Medulla oblongata (tissue), 1 donor: ENCODE results near the gene RTN1.
"Not testable (repeated sequence)": the region's sequence is repeated elsewhere in the genome, so short reads cannot be mapped to it uniquely, and the experiment has no call there.

Experiments used
- DNase-seq: peaks from one replicate; pipeline ENCODE4 v3.0.0-alpha.2; 2015; ENCODE audit errors: extremely low spot score

Gene RTN1

GRCh38 chr14:59705245-59705644, 165.3 kb downstream of the RTN1 start:
- no peak for DNase-seq

GRCh38 chr14:59704054-59704645, 166.4 kb downstream of the RTN1 start:
- DNase-seq: no peak

- peak; percentile 48 for DNase-seq
Measured at GRCh38 chr14:59699442-59699841, 171.1 kb downstream of the RTN1 start.

GRCh38 chr14:59698793-59699192, 171.8 kb downstream of the RTN1 start:
- no peak for DNase-seq

- DNase-seq: no peak
Measured at GRCh38 chr14:59695198-59695597, 175.4 kb downstream of the RTN1 start.

GRCh38 chr14:59691266-59691665, 179.3 kb downstream of the RTN1 start:
- DNase-seq: no peak

DNA sequence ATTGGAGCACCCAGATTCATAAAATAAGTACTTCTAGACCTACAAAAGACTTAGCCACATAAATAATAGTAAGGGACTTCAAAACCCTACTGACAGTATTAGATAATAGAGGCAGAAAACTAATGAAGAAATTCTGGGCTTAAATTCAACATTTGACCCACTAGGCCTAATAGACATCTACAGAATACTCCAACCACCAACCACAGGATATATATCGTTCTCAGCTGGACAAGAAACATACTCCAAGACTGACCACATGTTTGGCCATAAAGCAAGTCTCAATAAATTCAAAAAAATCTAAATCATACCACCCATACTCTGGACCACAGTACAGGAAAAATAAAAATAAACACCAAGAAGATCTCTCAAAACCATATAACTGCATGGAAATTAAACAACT, 180.2 kb downstream of the RTN1 start:
- no peak for DNase-seq

DNA sequence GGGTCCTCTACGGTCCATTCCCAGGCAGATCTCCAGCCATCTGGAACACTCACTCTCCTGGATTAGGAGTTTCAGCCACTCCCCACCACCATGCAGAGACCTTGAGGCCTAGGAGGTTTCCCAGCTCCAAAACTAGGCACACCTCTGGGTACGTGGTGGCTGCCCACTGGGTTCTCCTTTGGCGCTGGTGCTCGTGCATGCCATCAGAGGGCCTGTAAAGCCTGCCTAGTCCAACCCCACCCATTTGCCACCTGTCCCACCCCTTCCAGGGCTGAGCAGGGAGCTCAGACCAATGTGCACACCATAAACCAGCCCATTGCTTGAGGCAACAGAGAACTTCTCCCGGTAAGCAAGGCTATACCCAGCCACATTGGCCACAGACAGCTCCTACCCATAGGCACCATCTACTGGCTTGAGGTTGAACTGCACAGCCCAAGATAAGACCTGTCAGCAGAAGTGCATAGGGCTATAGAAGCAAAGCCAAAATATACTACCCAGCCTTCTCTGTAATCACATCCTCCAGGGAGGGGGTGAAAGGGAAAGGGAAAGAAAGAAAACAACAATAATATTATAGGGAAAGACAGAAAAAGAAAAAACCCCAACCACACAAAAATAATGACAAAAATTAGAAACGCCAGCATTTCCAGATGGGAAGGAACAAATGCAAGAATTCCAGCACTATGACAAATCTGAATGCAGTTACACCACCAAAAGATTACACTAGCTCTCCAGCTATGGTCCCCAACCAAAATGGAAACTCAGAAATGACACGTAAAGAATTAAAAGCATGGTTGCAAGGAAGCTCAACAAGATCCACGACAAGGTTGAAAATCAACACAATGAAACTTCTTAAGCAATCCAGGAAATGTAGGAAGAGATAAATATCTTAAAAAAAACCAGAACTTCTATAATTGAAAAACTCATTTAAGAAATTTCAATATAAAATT, 182.1 kb downstream of the RTN1 start:
- peak; percentile 44 for DNase-seq

DNA sequence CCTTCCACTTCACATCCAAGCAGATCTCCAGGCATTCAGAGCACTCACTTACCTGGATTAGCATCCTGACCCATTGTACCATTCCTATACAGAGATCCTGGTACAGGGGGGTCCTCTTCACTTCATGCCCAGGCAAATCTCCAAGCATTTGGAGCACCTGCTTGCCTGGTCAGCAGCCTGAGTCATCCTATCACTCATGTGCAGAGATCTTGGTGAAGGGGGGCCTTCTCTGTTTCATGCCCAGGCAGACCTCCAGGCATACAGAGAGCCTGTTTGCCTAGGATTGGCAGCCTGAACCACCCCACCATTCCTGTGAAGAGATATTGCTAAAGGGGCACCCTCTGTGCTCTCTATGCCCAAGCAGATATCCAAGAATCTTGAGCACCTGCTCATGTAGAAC, 182.9 kb downstream of the RTN1 start:
- DNase-seq: no peak

DNA sequence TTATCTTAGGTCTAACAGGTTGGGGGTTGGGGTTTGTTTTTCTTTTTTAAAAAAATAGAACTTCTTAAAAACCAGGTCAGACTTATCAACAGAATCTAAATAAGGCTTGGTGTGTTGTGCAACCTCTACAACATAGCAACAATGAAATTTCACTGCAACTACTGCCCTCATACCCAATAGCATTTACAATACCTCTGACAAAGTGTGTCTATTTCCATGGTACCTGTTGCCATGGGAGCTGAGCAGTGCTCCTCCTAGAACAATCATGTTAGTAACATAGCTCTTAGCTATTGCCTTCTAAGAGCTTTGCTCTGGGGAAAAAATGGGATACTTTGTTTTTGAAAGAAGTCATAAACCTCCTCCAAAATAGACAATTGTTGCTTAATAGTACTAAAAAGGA, 190.7 kb downstream of the RTN1 start:
- peak; percentile 57 for DNase-seq

GRCh38 chr14:59678352-59678751, 192.2 kb downstream of the RTN1 start:
- no peak for DNase-seq

DNA sequence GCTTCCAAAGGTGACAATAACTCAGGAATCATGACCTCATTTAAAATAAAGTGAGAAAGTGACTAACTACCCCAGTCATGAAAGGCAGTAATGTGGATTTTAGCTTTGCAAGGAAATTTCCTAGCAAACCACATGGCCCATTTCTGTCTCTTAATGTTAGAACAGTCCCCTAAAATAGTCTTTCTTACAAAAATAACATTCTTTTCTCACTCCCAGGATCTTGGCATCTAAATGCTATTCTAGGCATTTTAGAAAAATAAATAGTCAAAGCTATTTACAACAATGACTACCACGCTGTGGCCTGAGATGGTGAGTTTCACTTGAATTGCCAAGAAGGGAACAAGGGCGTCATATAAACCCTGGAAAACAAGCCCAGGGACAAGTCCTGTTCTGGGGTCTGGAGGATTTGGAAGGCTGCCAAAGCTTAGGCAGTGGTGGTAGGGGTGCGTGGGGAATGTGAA, 192.8 kb downstream of the RTN1 start:
- DNase-seq: peak; percentile 19

DNA sequence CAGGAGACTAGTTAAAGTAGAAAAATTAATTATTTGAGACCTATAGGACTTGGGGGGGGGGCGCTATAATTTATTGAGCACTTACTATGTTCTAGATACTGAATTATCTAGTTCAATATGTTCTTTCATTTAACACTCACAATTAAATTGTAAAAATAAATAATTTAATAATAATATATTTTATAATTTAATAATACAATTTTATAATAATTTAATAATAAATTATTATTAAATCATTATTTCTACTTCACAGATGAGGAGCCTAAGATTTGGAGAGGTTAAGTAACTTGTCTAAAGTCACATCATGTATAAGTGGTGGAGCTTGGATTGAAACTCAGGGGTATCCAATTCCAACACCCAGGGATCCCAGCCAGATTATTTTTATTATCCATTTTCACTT, 195.2 kb downstream of the RTN1 start:
- no peak for DNase-seq

- no peak for DNase-seq
Measured at GRCh38 chr14:59664741-59665140, 205.8 kb downstream of the RTN1 start.

DNA sequence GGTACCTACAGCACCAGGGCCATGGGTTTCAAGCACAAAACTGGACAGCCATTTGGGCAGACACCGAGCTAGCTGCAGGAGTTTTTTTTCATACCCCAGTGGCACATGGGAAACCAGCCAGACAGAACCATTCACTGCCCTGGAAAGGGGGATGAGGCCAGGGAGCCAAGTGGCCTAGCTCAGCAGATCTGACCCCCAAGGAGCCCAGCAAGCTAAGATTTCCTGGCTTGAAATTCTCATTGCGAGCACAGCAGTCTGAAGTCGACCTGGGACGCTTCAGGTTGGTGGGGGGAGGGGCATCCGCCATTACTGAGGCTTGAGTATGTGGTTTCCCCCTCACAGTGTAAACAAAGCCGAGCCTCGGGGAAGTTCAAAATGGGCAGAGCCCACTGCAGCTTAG, 212.8 kb downstream of the RTN1 start:
- DNase-seq: no peak

DNA sequence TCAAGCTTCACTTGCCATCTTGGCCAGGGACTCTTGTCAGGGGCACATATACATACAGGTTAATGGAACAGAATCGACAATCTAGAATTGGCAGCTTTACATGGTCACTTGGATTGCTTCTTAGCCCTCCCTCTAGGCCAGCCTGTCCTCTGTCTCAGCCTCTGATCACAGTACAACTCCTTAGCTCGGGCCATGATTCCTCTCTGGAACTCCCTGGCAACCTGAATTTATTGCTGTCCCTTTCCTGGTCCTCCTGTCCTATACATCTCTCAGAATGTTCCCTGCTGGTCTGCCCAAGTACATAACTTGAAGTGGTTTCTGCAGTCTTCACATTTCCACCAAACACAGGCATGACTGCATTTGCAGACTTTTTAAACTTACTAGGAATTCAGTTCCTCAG, 214.1 kb downstream of the RTN1 start:
- DNase-seq: no peak

GRCh38 chr14:59654131-59654530, 216.4 kb downstream of the RTN1 start:
- DNase-seq: not testable (repeated sequence)

DNA sequence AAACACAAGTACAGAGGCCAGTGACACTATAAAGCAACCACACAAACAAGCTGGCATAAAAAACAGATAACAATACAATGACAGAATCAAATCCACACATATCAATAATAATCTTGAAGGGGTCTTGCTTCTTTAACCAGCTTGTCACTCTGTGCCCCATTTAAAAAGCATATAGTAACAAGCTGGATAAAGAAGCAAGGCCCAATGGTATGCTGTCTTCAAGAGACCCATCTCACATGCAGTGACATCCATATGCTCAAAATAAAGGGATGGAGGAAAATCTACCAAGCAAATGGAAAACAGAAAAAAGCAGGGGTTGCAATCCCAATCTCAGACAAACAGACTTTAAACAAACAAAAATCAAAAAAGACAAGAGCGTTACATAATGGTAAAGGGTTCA, 223.7 kb downstream of the RTN1 start:
- not testable (repeated sequence) for DNase-seq

DNA sequence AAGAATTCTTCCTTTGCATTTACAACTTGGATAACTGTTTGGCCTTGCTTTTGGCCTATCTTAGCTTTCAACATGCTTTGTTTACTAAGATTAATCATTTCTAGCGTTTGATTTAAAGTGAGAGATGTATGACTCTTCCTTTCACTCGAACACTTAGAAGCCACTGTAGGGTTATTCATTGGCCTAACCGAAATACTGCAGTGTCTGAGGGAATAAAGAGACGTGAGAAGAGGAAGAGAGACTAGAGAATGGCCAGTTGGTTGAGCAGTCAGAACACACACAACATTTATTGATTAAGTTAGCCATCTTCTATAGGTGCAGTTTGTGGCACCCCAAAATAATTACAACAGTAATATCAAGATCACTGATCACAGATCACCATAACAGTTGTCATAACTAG, 231.7 kb downstream of the RTN1 start:
- no peak for DNase-seq

- DNase-seq: no peak
Measured at GRCh38 chr14:59634617-59635016, 236.0 kb downstream of the RTN1 start.

DNA sequence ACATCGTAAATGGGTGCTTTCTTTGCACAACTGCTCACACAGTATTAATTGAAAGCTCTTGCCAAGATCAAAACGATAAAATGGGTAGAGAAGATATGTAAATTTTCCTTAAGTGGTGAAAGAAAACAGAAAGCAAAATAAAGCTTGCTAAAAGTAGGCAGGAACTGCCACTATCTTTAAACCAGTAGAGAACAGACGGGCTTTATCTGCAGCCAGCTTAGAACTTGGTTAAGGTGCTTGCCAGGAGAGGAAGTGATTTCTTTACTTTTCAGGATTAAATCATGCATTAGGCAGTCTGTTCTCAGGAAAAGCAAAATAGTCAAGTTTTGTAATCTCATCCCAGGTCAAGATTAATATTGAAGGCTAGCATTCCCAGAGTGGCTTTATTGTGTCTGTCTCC, 237.1 kb downstream of the RTN1 start:
- DNase-seq: no peak

- DNase-seq: peak; percentile 30
Measured at GRCh38 chr14:59632381-59632780, 238.2 kb downstream of the RTN1 start.

DNA sequence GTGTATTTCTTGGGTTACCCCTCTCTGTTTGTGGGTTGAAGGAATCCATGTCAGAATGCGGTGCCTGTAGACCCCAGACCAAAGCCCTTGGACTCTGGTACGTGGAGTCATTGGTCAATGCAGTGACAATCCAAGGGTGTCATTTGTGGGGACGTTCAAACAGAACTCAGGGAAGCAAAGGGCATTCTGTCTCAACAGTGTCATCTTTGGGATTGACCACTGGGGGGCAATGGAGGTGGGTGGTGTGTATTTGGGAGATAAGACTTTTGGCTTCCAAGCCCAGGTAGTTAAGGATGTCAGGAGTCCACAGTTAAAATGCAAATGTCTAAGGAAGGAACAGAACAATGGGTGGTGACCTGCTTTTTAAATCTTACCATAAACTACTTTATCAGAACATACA, 239.3 kb downstream of the RTN1 start:
- no peak for DNase-seq
